AG04450 (cell line): ENCODE data around the gene TRIM31. TPM values are rescaled to one million over a fixed set of nuclear protein-coding genes. Genes with fewer than 3 reads are reported as not detected.

Experiments used
- CTCF ChIA-PET: fragments of 300-600, 350-600 bp; formaldehyde crosslinking; extraction: SDS; loops from one replicate; lab custom pipeline; 2022; ENCODE audit warnings: antibody characterized with exemption, inconsistent platforms; lab: Charles Lee
- POLR2A ChIA-PET: fragments of 350-600 bp; formaldehyde crosslinking; extraction: SDS; loops from one replicate; lab custom pipeline; 2021; ENCODE audit warnings: antibody characterized with exemption, inconsistent platforms; lab: Yijun Ruan, JAX
- DNase-seq: peaks from one replicate; pipeline ENCODE4 v3.0.0-alpha.2; 2011; ENCODE audit warnings: low read depth, low spot score
- H3K27ac ChIP-seq: one replicate; pipeline ENCODE4 v1.5.1; 2012; ENCODE audit warnings: low read depth, low read length, control low read depth
- H3K27me3 ChIP-seq: one replicate; pipeline ENCODE4 v1.6.0; 2012; ENCODE audit warnings: low read length; ENCODE audit not compliant: control insufficient read depth, insufficient read depth
- H3K4me3 ChIP-seq: 2 replicates; pipeline ENCODE4 v1.5.1; 2011; ENCODE audit warnings: mild to moderate bottlenecking, low read depth, low read length, control low read depth
- H3K9me3 ChIP-seq: 2 replicates; pipeline ENCODE4 v1.5.1; 2012; ENCODE audit warnings: low read length; ENCODE audit not compliant: control insufficient read depth, insufficient read depth
- CTCF ChIP-seq: IDR thresholded peaks from 2 replicates; pipeline ENCODE4 v1.5.1; 2011; ENCODE audit warnings: low read depth, low read length, control low read depth, inconsistent platforms
- polyA plus RNA-seq: library from polyadenylated mRNA; depleted of rRNA; stranded (reverse); fragments of >200 nt; gene quantifications from 2 replicates; pipeline ENCODE4 v1.2.3, GENCODE V29; 2011

TRIM31 gene
- polyA plus RNA-seq, 1 experiment = not detected

GRCh38 chr6:30075790-30076732 is 36.8 kb downstream of the TRIM31 start:
- Histone ChIP-seq H3K27ac (no peak overlapping the region), H3K27me3 (peaks cover 79% of the 10 kb centered on the region), H3K9me3 (no peaks in the 10 kb centered on the region; the same call in 1 of the 2 replicates), H3K4me3 (no peak overlapping the region)
- POLR2A ChIA-PET = no interaction called here
- no peak for DNase-seq
- TF ChIP-seq CTCF = peak; percentile 36; the same call in 1 of the 2 replicates
- CTCF ChIA-PET = no interaction called here

- Histone ChIP-seq H3K27ac (no peak within 1 kb of the TSS), H3K27me3 (peaks cover 82% of the 10 kb centered on the region), H3K9me3 (no peaks in the 10 kb centered on the region; the same call in 1 of the 2 replicates), H3K4me3 (peak within 1 kb of the TSS; percentile 35)
- ChIA-PET POLR2A (interaction anchor here (0.7 kb wide), 1 partner anchor 1794 kb away, joined by 5 read pairs; the partner anchor contains the start of gene PGBD1), CTCF (interaction anchor here (0.8 kb wide), 1 partner anchor 9 kb away, joined by 3 read pairs; no protein-coding TSS in a partner anchor)
- no peak for DNase-seq
- no peak for TF ChIP-seq CTCF
Observed at GRCh38 chr6:30075094-30075789, 37.6 kb downstream of the TRIM31 start, which contains the start of gene RNF39. TSS of gene RNF39 (minus strand) at chr6:30075769. CDS start at chr6:30075585, 184 bp downstream.

GRCh38 chr6:30074331-30075093 is 38.4 kb downstream of the TRIM31 start:
- Histone ChIP-seq H3K27ac (no peak overlapping the region), H3K27me3 (peaks cover 82% of the 10 kb centered on the region), H3K9me3 (no peaks in the 10 kb centered on the region; the same call in 1 of the 2 replicates), H3K4me3 (peak overlapping the region; percentile 35)
- no peak for TF ChIP-seq CTCF
- no peak for DNase-seq
- POLR2A ChIA-PET = interaction anchor here (0.7 kb wide), 1 partner anchor 1793 kb away, joined by 5 read pairs; the partner anchor contains the start of gene PGBD1
- CTCF ChIA-PET = interaction anchor here (0.7 to 1.4 kb wide), 4 partner anchors 8 to 57 kb away, joined by 3 to 6 read pairs (median 4); no protein-coding TSS in a partner anchor

GRCh38 chr6:30073489-30074235 is 39.2 kb downstream of the TRIM31 start:
- H3K4me3 ChIP-seq = no peak overlapping the region
- CTCF ChIA-PET = interaction anchor here (0.8 to 1.4 kb wide), 2 partner anchors 30 to 57 kb away, joined by 4 to 6 read pairs; no protein-coding TSS in a partner anchor
- no peak for TF ChIP-seq CTCF
- no peak overlapping the region for H3K27ac ChIP-seq
- POLR2A ChIA-PET = no interaction called here
- no peak for DNase-seq
- peaks cover 74% of the 10 kb centered on the region for H3K27me3 ChIP-seq
- H3K9me3 ChIP-seq = no peaks in the 10 kb centered on the region; the same call in 1 of the 2 replicates
